Lung (tissue), 12 donors: ENCODE data around the gene MESD. TPM values are rescaled to one million over a fixed set of nuclear protein-coding genes. Genes with fewer than 3 reads are reported as not detected.

Source experiments
- ATAC-seq: fragments of 200-7000 bp; cut with Tn5 transposase; one replicate; pipeline ENCODE4 v1.9.1; 2020; ENCODE audit warnings: moderate number of reproducible peaks; ENCODE audit not compliant: insufficient read depth, low FRiP score
- DNase-seq, 3 donors: peaks; one replicate each; pipeline ENCODE4 v3.0.0-alpha.2; 2013 to 2017
- H3K27ac ChIP-seq, 2 donors: one replicate each; pipeline ENCODE4 v1.5.1; 2013; ENCODE audit warnings: mild to moderate bottlenecking in 2 of 2, moderate library complexity in 2 of 2, control low read depth in 1 of 2, inconsistent platforms in 1 of 2, low read depth in 1 of 2, low read length in 1 of 2
- H3K27me3 ChIP-seq, 3 donors: one replicate each; pipeline ENCODE4 v1.5.1; 2013; ENCODE audit warnings: low read length in 2 of 3; ENCODE audit not compliant: control insufficient read depth in 3 of 3, insufficient read depth in 3 of 3
- H3K36me3 ChIP-seq, 4 donors: one replicate each; pipeline ENCODE4 v1.5.1; 2013; ENCODE audit warnings: low read length in 4 of 4, mild to moderate bottlenecking in 1 of 4, moderate library complexity in 1 of 4; ENCODE audit not compliant: control insufficient read depth in 4 of 4, insufficient read depth in 4 of 4
- H3K4me1 ChIP-seq, 5 donors: one replicate each; pipeline ENCODE4 v1.5.1; 2013; ENCODE audit warnings: low read length in 5 of 5, mild to moderate bottlenecking in 2 of 5, moderate library complexity in 1 of 5; ENCODE audit not compliant: control insufficient read depth in 5 of 5, insufficient read depth in 5 of 5
- H3K4me3 ChIP-seq: one replicate; pipeline ENCODE4 v1.5.1; 2013; ENCODE audit warnings: mild to moderate bottlenecking, control low read depth, moderate library complexity
- H3K9ac ChIP-seq, 2 donors: one replicate each; pipeline ENCODE4 v1.5.1; 2013; ENCODE audit warnings: low read length in 2 of 2, control low read depth in 1 of 2; ENCODE audit not compliant: insufficient read depth in 1 of 2
- H3K9me3 ChIP-seq, 4 donors: one replicate each; pipeline ENCODE4 v1.5.1; 2013; ENCODE audit warnings: low read length in 3 of 4, mild to moderate bottlenecking in 1 of 4, moderate library complexity in 1 of 4; ENCODE audit not compliant: control insufficient read depth in 4 of 4, insufficient read depth in 3 of 4
- WGBS, 2 donors: extraction: QIAGEN DNeasy Blood & Tissue Kit; methylation state at CpG; one replicate each; pipeline ENCODE4 v1.1.7; 2013; 5-methylcytosine and 5-hydroxymethylcytosine counted together
- polyA plus RNA-seq, 2 donors: library from polyadenylated mRNA; stranded (reverse); fragments of 200-250 nt; gene quantifications; one replicate each; pipeline ENCODE4 v1.2.1, GENCODE V29; 2013
- total RNA-seq, 2 donors: library from RNA; depleted of rRNA in 1 of 2; stranded (reverse); fragments of >200 nt in 1 of 2; gene quantifications; one replicate each; pipeline ENCODE4 v1.2.1, GENCODE V29; 2014 to 2021
- TF ChIP-seq, protein P1 (sequence below): IDR thresholded peaks from 2 replicates; pipeline ENCODE4 v1.5.1; 2012; ENCODE audit warnings: mild to moderate bottlenecking; ENCODE audit errors: control extremely low read depth, extremely low read depth
- donor health status: control.
- donor health status: control.
- donor health status: Bipolar disorder and iron deficiency.
- donor health status: healthy.
- donor health status: DM: yes; HTN: yes; CAD: no.

The MESD gene
- total and polyA plus RNA-seq, 4 donors: 15.3 to 26.4 (median 21.9) TPM

DNA sequence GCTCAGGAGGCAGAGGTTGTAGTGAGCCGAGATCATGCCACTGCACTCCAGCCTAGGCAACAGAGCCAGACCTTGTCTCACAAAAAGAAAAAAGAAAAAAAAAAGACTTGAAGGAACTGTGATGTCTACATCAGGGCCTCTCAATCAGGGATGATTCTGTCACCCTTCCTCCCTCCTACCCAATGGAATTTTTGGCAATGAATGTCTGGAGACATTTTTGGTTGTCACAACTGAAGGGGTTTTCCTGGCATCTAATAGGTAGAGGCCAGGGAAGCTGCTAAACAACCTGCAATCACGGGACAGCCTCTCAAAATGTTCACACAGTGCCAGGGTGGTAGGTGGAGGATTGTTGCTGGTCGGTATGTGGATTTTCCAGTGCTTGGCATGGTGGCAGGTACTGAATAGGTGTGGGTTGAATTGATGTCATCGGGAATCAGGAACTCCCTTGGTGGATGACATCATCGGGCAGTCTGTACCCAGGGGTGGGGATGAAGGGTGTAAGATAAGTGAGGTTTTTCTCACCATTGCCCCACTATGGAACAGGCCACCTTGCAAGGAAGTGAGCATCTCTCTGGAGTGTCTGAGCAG lies 71.3 kb downstream of the MESD start:
- Histone ChIP-seq H3K9ac (no peak overlapping the region), H3K4me3 (no peak overlapping the region), H3K36me3 (peaks cover 0 to 13% (median 3%) of the 10 kb centered on the region in 4 donors), H3K4me1 (no peaks in the 10 kb centered on the region), H3K27me3 (no peaks in the 10 kb centered on the region), H3K27ac (no peak overlapping the region), H3K9me3 (no peaks in the 10 kb centered on the region)
- ATAC-seq (no peak), DNase-seq (no peak)
- 93% methylated on average over 5 of the region's 5 CpGs for WGBS, 2 donors
- TF ChIP-seq, protein P1, sequence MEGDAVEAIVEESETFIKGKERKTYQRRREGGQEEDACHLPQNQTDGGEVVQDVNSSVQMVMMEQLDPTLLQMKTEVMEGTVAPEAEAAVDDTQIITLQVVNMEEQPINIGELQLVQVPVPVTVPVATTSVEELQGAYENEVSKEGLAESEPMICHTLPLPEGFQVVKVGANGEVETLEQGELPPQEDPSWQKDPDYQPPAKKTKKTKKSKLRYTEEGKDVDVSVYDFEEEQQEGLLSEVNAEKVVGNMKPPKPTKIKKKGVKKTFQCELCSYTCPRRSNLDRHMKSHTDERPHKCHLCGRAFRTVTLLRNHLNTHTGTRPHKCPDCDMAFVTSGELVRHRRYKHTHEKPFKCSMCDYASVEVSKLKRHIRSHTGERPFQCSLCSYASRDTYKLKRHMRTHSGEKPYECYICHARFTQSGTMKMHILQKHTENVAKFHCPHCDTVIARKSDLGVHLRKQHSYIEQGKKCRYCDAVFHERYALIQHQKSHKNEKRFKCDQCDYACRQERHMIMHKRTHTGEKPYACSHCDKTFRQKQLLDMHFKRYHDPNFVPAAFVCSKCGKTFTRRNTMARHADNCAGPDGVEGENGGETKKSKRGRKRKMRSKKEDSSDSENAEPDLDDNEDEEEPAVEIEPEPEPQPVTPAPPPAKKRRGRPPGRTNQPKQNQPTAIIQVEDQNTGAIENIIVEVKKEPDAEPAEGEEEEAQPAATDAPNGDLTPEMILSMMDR: no peak

DNA sequence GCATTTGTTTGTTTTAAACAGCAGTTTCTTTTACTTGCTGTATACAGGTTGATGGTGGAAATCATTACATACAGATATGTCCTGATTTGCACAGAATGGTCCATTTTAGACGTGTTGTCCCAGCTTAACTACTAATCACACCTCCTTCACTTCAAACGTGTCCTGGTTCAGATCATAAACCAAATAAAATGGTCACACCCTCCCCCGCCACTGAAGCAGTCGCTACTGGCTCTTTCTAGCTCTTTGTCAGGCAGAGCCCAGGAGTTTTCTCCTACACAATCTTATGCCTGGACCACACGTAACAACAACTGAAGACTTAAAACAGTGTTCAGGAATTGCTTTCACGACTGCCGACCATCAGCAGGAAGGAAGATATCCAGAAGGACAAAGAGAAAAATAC lies 73.6 kb downstream of the MESD start:
- Histone ChIP-seq H3K4me3 (no peak overlapping the region), H3K27me3 (no peaks in the 10 kb centered on the region), H3K9me3 (no peaks in the 10 kb centered on the region), H3K4me1 (no peaks in the 10 kb centered on the region), H3K9ac (no peak overlapping the region), H3K27ac (no peak overlapping the region), H3K36me3 (peaks cover 0 to 4% (median 0%) of the 10 kb centered on the region in 4 donors)
- TF ChIP-seq, protein P1: no peak
- DNase-seq (no peak), ATAC-seq (no peak)
- WGBS, 2 donors: 69 to 77% methylated on average over 7 of the region's 7 CpGs

- no peaks in the 10 kb centered on the region for H3K27me3 ChIP-seq
- H3K9me3 ChIP-seq: no peaks in the 10 kb centered on the region
- no peak overlapping the region for H3K9ac ChIP-seq
- WGBS, 2 donors: 73 to 87% methylated on average over 3 of the region's 3 CpGs
- H3K4me1 ChIP-seq: no peaks in the 10 kb centered on the region
- no peak overlapping the region for H3K4me3 ChIP-seq
- DNase-seq (peak in 1 of 3 donors; percentile 6), ATAC-seq (no peak)
- H3K27ac ChIP-seq: no peak overlapping the region
- TF ChIP-seq, protein P1: no peak
- H3K36me3 ChIP-seq: peaks cover 0 to 7% (median 0%) of the 10 kb centered on the region in 4 donors
Observed at GRCh38 chr15:80915472-80915871, 74.1 kb downstream of the MESD start.

DNA sequence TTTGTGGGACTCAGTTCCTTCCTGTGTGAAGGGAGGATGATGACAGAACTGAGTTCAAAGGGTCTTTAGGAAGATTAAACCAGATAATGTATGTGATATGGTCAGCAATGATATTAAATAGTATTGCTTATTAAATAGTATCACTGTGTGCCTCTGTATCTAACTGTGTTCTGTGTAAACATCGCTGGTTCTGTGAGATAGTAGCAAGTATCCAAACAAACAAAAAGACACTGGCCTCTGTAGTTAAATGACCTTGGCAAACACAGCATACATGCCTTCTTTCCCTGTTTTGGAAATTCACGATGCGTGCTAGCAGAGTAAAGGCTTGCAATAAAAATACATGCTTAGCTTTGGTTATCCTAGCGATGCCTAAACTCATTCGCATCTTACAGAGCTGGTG lies 76.1 kb downstream of the MESD start:
- H3K9me3 ChIP-seq: peaks cover 0 to 3% (median 0%) of the 10 kb centered on the region in 4 donors
- H3K27ac ChIP-seq: no peak overlapping the region
- no peak for ATAC-seq
- WGBS, 2 donors: 90 to 93% methylated on average over 5 of the region's 5 CpGs
- no peak overlapping the region for H3K4me3 ChIP-seq
- peaks cover 2 to 15% (median 11%) of the 10 kb centered on the region in 4 donors for H3K36me3 ChIP-seq
- H3K27me3 ChIP-seq: no peaks in the 10 kb centered on the region
- no peak for DNase-seq
- H3K9ac ChIP-seq: no peak overlapping the region
- TF ChIP-seq, protein P1: no peak
- no peaks in the 10 kb centered on the region for H3K4me1 ChIP-seq
